Loucy (cell line): ENCODE measurements around the gene CCL17.

ENCODE experiments used
- CTCF ChIP-seq: fragments of 200-600 bp; sonication (generic); conservative IDR thresholded peaks from 2 replicates; pipeline ENCODE4 v1.5.1; 2014; ENCODE audit warnings: mild to moderate bottlenecking, antibody characterized with exemption, low read length
- EZH2phosphoT487 ChIP-seq: fragments of 200-600 bp; IDR thresholded peaks from 2 replicates; pipeline ENCODE4 v1.6.1; 2018; ENCODE audit warnings: antibody characterized with exemption, mild to moderate bottlenecking, moderate library complexity, borderline replicate concordance

GRCh38 chr16:57426356-57426755 lies 21.8 kb downstream of the CCL17 start:
- TF ChIP-seq CTCF (no peak), EZH2phosphoT487 (no peak)
